Esophagus squamous epithelium (tissue), 5 donors: ENCODE results near the gene CSTPP1. TPM values are rescaled to one million over a fixed set of nuclear protein-coding genes. Genes with fewer than 3 reads are reported as not detected.

Experiments
- DNase-seq: peaks from one replicate; lab custom pipeline; 2025; lab: John Stamatoyannopoulos, UW
- H3K27ac ChIP-seq, 4 donors: fragments of 200-600 bp; sonication (generic); one replicate each; pipeline ENCODE4 v1.5.1; 2016 to 2019; ENCODE audit warnings: mild to moderate bottlenecking in 1 of 4
- H3K27me3 ChIP-seq, 4 donors: fragments of 200-600 bp; sonication (generic); 1 replicate in 3 of 4; 2 replicates in 1 of 4; pipeline versions ENCODE4 v1.5.1 to v1.6.0; 2017 to 2021; ENCODE audit warnings: antibody characterized with exemption in 1 of 4
- H3K36me3 ChIP-seq, 3 donors: fragments of 200-600 bp; sonication (generic); one replicate each; pipeline ENCODE4 v1.5.1; 2016 to 2019
- H3K4me1 ChIP-seq, 3 donors: fragments of 200-600 bp; sonication (generic); one replicate each; pipeline ENCODE4 v1.5.1; 2017 to 2019
- H3K4me3 ChIP-seq, 4 donors: fragments of 200-600 bp; sonication (generic); 1 replicate in 3 of 4; 2 replicates in 1 of 4; pipeline ENCODE4 v1.5.1; 2016 to 2019; ENCODE audit warnings: mild to moderate bottlenecking in 2 of 4, moderate library complexity in 1 of 4
- H3K9me3 ChIP-seq, 3 donors: fragments of 200-600 bp; sonication (generic); one replicate each; pipeline ENCODE4 v1.5.1; 2016 to 2019
- CTCF ChIP-seq, 6 experiments: fragments of 450-650 bp in 4 of 6; fragments of 200-600 bp in 2 of 6; sonication (generic) in 2 of 6; IDR thresholded peaks; one replicate each; pipeline ENCODE4 v1.5.1; 2016 to 2019; ENCODE audit warnings: antibody characterized with exemption in 6 of 6, mild to moderate bottlenecking in 4 of 6, moderate library complexity in 4 of 6
- POLR2A ChIP-seq, 4 donors: fragments of 450-650 bp; IDR thresholded peaks; one replicate each; pipeline ENCODE4 v1.6.1; 2017; ENCODE audit warnings: antibody characterized with exemption in 4 of 4, mild to moderate bottlenecking in 4 of 4, moderate library complexity in 3 of 4
- WGBS, 2 donors: methylation state at CpG; one replicate each; pipeline ENCODE4 v1.1.5; 2018; 5-methylcytosine and 5-hydroxymethylcytosine counted together
- intact Hi-C: fragments of 100-400 bp; cut with DNase I; formaldehyde crosslinking; loops from one replicate; pipeline ENCODE4 v1.15.0; 2022
- total RNA-seq, 4 donors: library from RNA; depleted of rRNA; stranded (reverse); fragments of >200 nt; gene quantifications; one replicate each; pipeline ENCODE4 v1.1.0, GENCODE V29; 2016
- donor health status: DM: yes; HTN: yes; CAD: no.

CSTPP1 gene
- total RNA-seq, 4 donors from 2014 or later, result 9.4 to 19.6 (median 16.4) TPM

GRCh38 chr11:47028195-47029093, 91.9 kb downstream of the CSTPP1 start:
- no peak for DNase-seq
- WGBS, 2 donors, result 84 to 87% methylated on average over 8 to 9 of the region's 9 CpGs
- no peak overlapping the region for H3K4me3 ChIP-seq
- H3K9me3 ChIP-seq, result no peaks in the 10 kb centered on the region
- no peaks in the 10 kb centered on the region for H3K36me3 ChIP-seq
- no peak for TF ChIP-seq POLR2A (IDR thresholded peaks at IDR 0.05)
- H3K4me1 ChIP-seq, result no peaks in the 10 kb centered on the region
- intact Hi-C loops, result no loop called here
- H3K27ac ChIP-seq, result no peak overlapping the region
- H3K27me3 ChIP-seq, result no peaks in the 10 kb centered on the region

GRCh38 chr11:47033439-47033838, 96.9 kb downstream of the CSTPP1 start:
- intact Hi-C loops, result no loop called here
- H3K27me3 ChIP-seq, result no peaks in the 10 kb centered on the region
- WGBS, 2 donors, result 73 to 76% methylated on average over 2 of the region's 2 CpGs
- H3K36me3 ChIP-seq, result no peaks in the 10 kb centered on the region
- H3K27ac ChIP-seq, result no peak overlapping the region
- H3K4me3 ChIP-seq, result no peak overlapping the region
- no peaks in the 10 kb centered on the region for H3K9me3 ChIP-seq
- no peaks in the 10 kb centered on the region for H3K4me1 ChIP-seq
- TF ChIP-seq POLR2A (IDR thresholded peaks at IDR 0.05) (no peak), CTCF (IDR thresholded peaks at IDR 0.05) (no peak)
- no peak for DNase-seq

- H3K4me1 ChIP-seq, result no peaks in the 10 kb centered on the region
- H3K9me3 ChIP-seq, result no peaks in the 10 kb centered on the region
- TF ChIP-seq CTCF (IDR thresholded peaks at IDR 0.05), result no peak
- TF ChIP-seq POLR2A (IDR thresholded peaks at IDR 0.05), result no peak
- DNase-seq, result no peak
- intact Hi-C loops, result no loop called here
- no peaks in the 10 kb centered on the region for H3K27me3 ChIP-seq
- H3K4me3 ChIP-seq, result no peak overlapping the region
- no peak overlapping the region for H3K27ac ChIP-seq
- no peaks in the 10 kb centered on the region for H3K36me3 ChIP-seq
Observed at GRCh38 chr11:47034091-47034490, 97.5 kb downstream of the CSTPP1 start.

- whole genome bisulfite sequencing, 2 donors, result 95% methylated on average over 5 of the region's 5 CpGs
- no peak for DNase-seq
- no peaks in the 10 kb centered on the region for H3K36me3 ChIP-seq
- H3K27ac ChIP-seq, result no peak overlapping the region
- TF ChIP-seq POLR2A (IDR thresholded peaks at IDR 0.05) (no peak), CTCF (IDR thresholded peaks at IDR 0.05) (no peak)
- H3K4me1 ChIP-seq, result no peaks in the 10 kb centered on the region
- no peak overlapping the region for H3K4me3 ChIP-seq
- no peaks in the 10 kb centered on the region for H3K9me3 ChIP-seq
- H3K27me3 ChIP-seq, result no peaks in the 10 kb centered on the region
- intact Hi-C loops, result no loop called here
Observed at GRCh38 chr11:47035108-47035507, 98.5 kb downstream of the CSTPP1 start.

- DNase-seq, result no peak
- Histone ChIP-seq H3K27me3 (no peaks in the 10 kb centered on the region), H3K9me3 (no peaks in the 10 kb centered on the region), H3K4me3 (no peak overlapping the region), H3K36me3 (no peaks in the 10 kb centered on the region), H3K27ac (no peak overlapping the region), H3K4me1 (no peaks in the 10 kb centered on the region)
- TF ChIP-seq POLR2A (IDR thresholded peaks at IDR 0.05) (no peak), CTCF (IDR thresholded peaks at IDR 0.05) (no peak)
- 91 to 96% methylated on average over 6 of the region's 6 CpGs for WGBS, 2 donors
- intact Hi-C loops, result no loop called here
Observed at GRCh38 chr11:47044119-47044518, 107.6 kb downstream of the CSTPP1 start.
